ENCODE results near the gene PTGIR. TPM values are rescaled to one million over a fixed set of nuclear protein-coding genes. Genes with fewer than 3 reads are reported as not detected.

PTGIR gene
- total RNA-seq, 1 donor from 2014 or later = 10.8 TPM

- no peak for DNase-seq (ENCODE audit: extremely low spot score in 2 of 2)
- Histone ChIP-seq H3K4me3 (peak overlapping the region; percentile 46 to 62), H3K27ac (peak overlapping the region; percentile 84), H3K36me3 (no peaks in the 10 kb centered on the region), H3K27me3 (no peaks in the 10 kb centered on the region), H3K4me1 (peaks cover 34% of the 10 kb centered on the region), H3K9me3 (no peaks in the 10 kb centered on the region)
- intact Hi-C loops (cut with DNase I) = no loop called here
- TF ChIP-seq POLR2AphosphoS5 (IDR thresholded peaks at IDR 0.05; ENCODE audit: insufficient read depth in 1 of 2, low read depth in 1 of 2) (peak in 1 of 2 donors; percentile 78), POLR2A (IDR thresholded peaks at IDR 0.05) (no peak)
Observed at GRCh38 chr19:46639358-46640182, 14.7 kb upstream of the PTGIR start.

GRCh38 chr19:46637224-46637623 is 12.3 kb upstream of the PTGIR start:
- H3K36me3 ChIP-seq = no peaks in the 10 kb centered on the region
- no peak for DNase-seq (ENCODE audit: extremely low spot score in 2 of 2)
- H3K4me3 ChIP-seq = no peak overlapping the region
- no peaks in the 10 kb centered on the region for H3K27me3 ChIP-seq
- intact Hi-C loops (cut with DNase I) = no loop called here
- TF ChIP-seq POLR2A (IDR thresholded peaks at IDR 0.05) = no peak
- TF ChIP-seq POLR2AphosphoS5 (IDR thresholded peaks at IDR 0.05; ENCODE audit: insufficient read depth in 1 of 2, low read depth in 1 of 2) = no peak
- TF ChIP-seq CTCF (IDR thresholded peaks at IDR 0.05) = no peak
- H3K9me3 ChIP-seq = no peaks in the 10 kb centered on the region
- peaks cover 49% of the 10 kb centered on the region for H3K4me1 ChIP-seq
- no peak overlapping the region for H3K27ac ChIP-seq

GRCh38 chr19:46635920-46636761 is 11.3 kb upstream of the PTGIR start, which contains the start of gene GNG8:
Gene GNG8 (minus strand): TSS chr19:46636202. CDS start chr19:46634682, 1,520 bp downstream.
- no peak for DNase-seq (ENCODE audit: extremely low spot score in 2 of 2)
- no peaks in the 10 kb centered on the region for H3K27me3 ChIP-seq
- intact Hi-C loops (cut with DNase I) = no loop called here
- TF ChIP-seq POLR2AphosphoS5 (IDR thresholded peaks at IDR 0.05; ENCODE audit: insufficient read depth in 1 of 2, low read depth in 1 of 2) (no peak), POLR2A (IDR thresholded peaks at IDR 0.05) (no peak), CTCF (IDR thresholded peaks at IDR 0.05) (no peak)
- H3K4me1 ChIP-seq = peaks cover 54% of the 10 kb centered on the region
- H3K27ac ChIP-seq = no peak within 1 kb of the TSS
- no peaks in the 10 kb centered on the region for H3K9me3 ChIP-seq
- H3K4me3 ChIP-seq = peak within 1 kb of the TSS in 1 of 2 donors; percentile 39
- H3K36me3 ChIP-seq = no peaks in the 10 kb centered on the region

- H3K27me3 ChIP-seq = no peaks in the 10 kb centered on the region
- H3K4me3 ChIP-seq = peak overlapping the region; percentile 38 to 39
- no peak for DNase-seq (ENCODE audit: extremely low spot score in 2 of 2)
- H3K9me3 ChIP-seq = no peaks in the 10 kb centered on the region
- H3K27ac ChIP-seq = no peak overlapping the region
- peaks cover 58% of the 10 kb centered on the region for H3K4me1 ChIP-seq
- no peak for TF ChIP-seq CTCF (IDR thresholded peaks at IDR 0.05)
- no peak for TF ChIP-seq POLR2AphosphoS5 (IDR thresholded peaks at IDR 0.05; ENCODE audit: insufficient read depth in 1 of 2, low read depth in 1 of 2)
- no peak for TF ChIP-seq POLR2A (IDR thresholded peaks at IDR 0.05)
- intact Hi-C loops (cut with DNase I) = no loop called here
- no peaks in the 10 kb centered on the region for H3K36me3 ChIP-seq
Observed at GRCh38 chr19:46634656-46635218, 9.8 kb upstream of the PTGIR start.

GRCh38 chr19:46634045-46634655 is 9.3 kb upstream of the PTGIR start:
- DNase-seq (ENCODE audit: extremely low spot score in 2 of 2) = no peak
- no peak for TF ChIP-seq CTCF (IDR thresholded peaks at IDR 0.05)
- TF ChIP-seq POLR2A (IDR thresholded peaks at IDR 0.05) = peak in 1 of 2 donors; percentile 10
- peak in 1 of 2 donors; percentile 53 for TF ChIP-seq POLR2AphosphoS5 (IDR thresholded peaks at IDR 0.05; ENCODE audit: insufficient read depth in 1 of 2, low read depth in 1 of 2)
- no peaks in the 10 kb centered on the region for H3K9me3 ChIP-seq
- no peaks in the 10 kb centered on the region for H3K36me3 ChIP-seq
- intact Hi-C loops (cut with DNase I) = no loop called here
- H3K27me3 ChIP-seq = no peaks in the 10 kb centered on the region
- no peak overlapping the region for H3K27ac ChIP-seq
- peaks cover 52% of the 10 kb centered on the region for H3K4me1 ChIP-seq
- peak overlapping the region; percentile 38 to 40 for H3K4me3 ChIP-seq

Data from vagina (tissue), 2 donors.